HepG2 (cell line): ENCODE data around the gene EEF1AKMT3. TPM values are rescaled to one million over a fixed set of nuclear protein-coding genes. Genes with fewer than 3 reads are reported as not detected.

Experiments
- CSRNP1 ChIP-seq: sonication (generic); formaldehyde crosslinking; IDR thresholded peaks from 2 replicates; pipeline ENCODE4 v1.8.1; 2023; ENCODE audit warnings: mild to moderate bottlenecking, missing genetic modification reagents
- ETV5 ChIP-seq: IDR thresholded peaks from 2 replicates; pipeline ENCODE4 v1.6.1; 2018; ENCODE audit warnings: missing biosample characterization, missing genetic modification reagents, inconsistent platforms, borderline replicate concordance
- ETV6 ChIP-seq: sonication (generic); formaldehyde crosslinking; conservative IDR thresholded peaks from 2 replicates; pipeline ENCODE4 v1.4.0; 2020; ENCODE audit warnings: missing genetic modification reagents
- FOSL1 ChIP-seq: sonication (generic); formaldehyde crosslinking; IDR thresholded peaks from 2 replicates; pipeline ENCODE4 v1.9.0; 2021; ENCODE audit warnings: missing genetic modification reagents, borderline replicate concordance
- HIVEP1 ChIP-seq: sonication (generic); formaldehyde crosslinking; IDR thresholded peaks from 2 replicates; pipeline ENCODE4 v1.4.0; 2020; ENCODE audit warnings: mild to moderate bottlenecking, missing genetic modification reagents
- JUND ChIP-seq: sonication (generic); formaldehyde crosslinking; IDR thresholded peaks from 2 replicates; pipeline ENCODE4 v1.8.0; 2022; ENCODE audit warnings: mild to moderate bottlenecking, missing genetic modification reagents
- KDM1A ChIP-seq: IDR thresholded peaks from 2 replicates; pipeline ENCODE4 v1.6.1; 2016; ENCODE audit warnings: missing compliant biosample characterization
- KDM6A ChIP-seq: IDR thresholded peaks from 2 replicates; pipeline ENCODE4 v1.6.1; 2016; ENCODE audit warnings: low read depth
- NFIB ChIP-seq: sonication (generic); formaldehyde crosslinking; IDR thresholded peaks from 2 replicates; pipeline ENCODE4 v1.9.0; 2021; ENCODE audit warnings: missing genetic modification reagents, mild to moderate bottlenecking, borderline replicate concordance
- POLR2G ChIP-seq: fragments of 200-400 bp; formaldehyde crosslinking; IDR thresholded peaks from 2 replicates; pipeline ENCODE4 v1.6.1; 2018; ENCODE audit warnings: mild to moderate bottlenecking, low read depth, low read length, moderate library complexity
- REXO4 ChIP-seq: sonication (generic); formaldehyde crosslinking; IDR thresholded peaks from 2 replicates; pipeline ENCODE4 v1.8.0; 2022; ENCODE audit warnings: missing genetic modification reagents, mild to moderate bottlenecking, borderline replicate concordance
- YEATS4 ChIP-seq: sonication (generic); formaldehyde crosslinking; IDR thresholded peaks from 2 replicates; pipeline ENCODE4 v1.4.0; 2020; ENCODE audit warnings: missing genetic modification reagents, borderline replicate concordance
- YY1 ChIP-seq: IDR thresholded peaks from 2 replicates; pipeline ENCODE4 v1.6.1; 2011; ENCODE audit warnings: low read length, low read depth, moderate library complexity, mild to moderate bottlenecking; ENCODE audit not compliant: insufficient read depth, insufficient replicate concordance
- ZNF136 ChIP-seq: sonication (generic); formaldehyde crosslinking; IDR thresholded peaks from 2 replicates; pipeline ENCODE4 v1.8.1; 2022; ENCODE audit warnings: low read depth, mild to moderate bottlenecking, moderate library complexity, missing genetic modification reagents
- ZNF225 ChIP-seq: sonication (generic); formaldehyde crosslinking; IDR thresholded peaks from 2 replicates; pipeline ENCODE4 v1.4.0; 2020; ENCODE audit warnings: mild to moderate bottlenecking, missing genetic modification reagents
- ZNF432 ChIP-seq: sonication (generic); formaldehyde crosslinking; IDR thresholded peaks from 2 replicates; pipeline ENCODE4 v1.5.0; 2020; ENCODE audit warnings: missing genetic modification reagents, mild to moderate bottlenecking, borderline replicate concordance
- ZNF44 ChIP-seq: sonication (generic); formaldehyde crosslinking; IDR thresholded peaks from 2 replicates; pipeline ENCODE4 v1.5.1; 2020; ENCODE audit warnings: mild to moderate bottlenecking, missing genetic modification reagents
- ZNF547 ChIP-seq: sonication (generic); formaldehyde crosslinking; IDR thresholded peaks from 2 replicates; pipeline ENCODE4 v1.5.1; 2020; ENCODE audit warnings: mild to moderate bottlenecking, missing genetic modification reagents
- ZNF562 ChIP-seq: sonication (generic); formaldehyde crosslinking; IDR thresholded peaks from 2 replicates; pipeline ENCODE4 v1.8.0; 2022; ENCODE audit warnings: missing genetic modification reagents, borderline replicate concordance
- ZNF773 ChIP-seq: sonication (generic); formaldehyde crosslinking; IDR thresholded peaks from 2 replicates; pipeline ENCODE4 v1.4.0; 2020; ENCODE audit warnings: missing genetic modification reagents, borderline replicate concordance
- ZNF780A ChIP-seq: sonication (generic); formaldehyde crosslinking; IDR thresholded peaks from 2 replicates; pipeline ENCODE4 v1.8.0; 2022; ENCODE audit warnings: mild to moderate bottlenecking, missing genetic modification reagents, moderate library complexity
- polyA plus RNA-seq, 8 experiments: library from polyadenylated mRNA; depleted of rRNA in 3 of 8; stranded (reverse) in 7 of 8; unstranded in 1 of 8; fragments of >200 nt; fragmentation: Illumina TruSeq in 4 of 8; extraction: Trizol in 4 of 8; gene quantifications; 2 replicates each; pipeline versions ENCODE4 v1.2.1 to v1.2.3, GENCODE V29; 2011 to 2016; ENCODE audit warnings: low read depth in 4 of 8, missing spikeins in 1 of 8, mixed read lengths in 1 of 8; ENCODE audit not compliant: insufficient read depth in 1 of 8
- total RNA-seq, 5 experiments: library from RNA; depleted of rRNA; stranded (reverse); fragments of >200 nt; fragmentation: Illumina TruSeq; extraction: Trizol; gene quantifications; 2 replicates each; pipeline ENCODE4 v1.2.3, GENCODE V29; 2016; ENCODE audit warnings: low read depth in 1 of 5
- TF ChIP-seq, protein P1 (sequence below): sonication (generic); formaldehyde crosslinking; IDR thresholded peaks from 2 replicates; pipeline ENCODE4 v1.4.0; 2020; ENCODE audit warnings: mild to moderate bottlenecking, missing genetic modification reagents
- TF ChIP-seq, protein P2 (sequence below): sonication (generic); formaldehyde crosslinking; conservative IDR thresholded peaks from 2 replicates; pipeline ENCODE4 v1.8.1; 2023; ENCODE audit warnings: missing genetic modification reagents
- TF ChIP-seq, protein P3 (sequence below): IDR thresholded peaks from 2 replicates; pipeline ENCODE4 v1.6.1; 2016; ENCODE audit warnings: missing biosample characterization, missing genetic modification reagents, low read depth

The EEF1AKMT3 gene
- total and polyA plus RNA-seq, 2 of the 13 experiments (the other 11 are each of a cell fraction or from before 2014, with no cell fraction given) = 4.7 to 11.4 TPM

DNA sequence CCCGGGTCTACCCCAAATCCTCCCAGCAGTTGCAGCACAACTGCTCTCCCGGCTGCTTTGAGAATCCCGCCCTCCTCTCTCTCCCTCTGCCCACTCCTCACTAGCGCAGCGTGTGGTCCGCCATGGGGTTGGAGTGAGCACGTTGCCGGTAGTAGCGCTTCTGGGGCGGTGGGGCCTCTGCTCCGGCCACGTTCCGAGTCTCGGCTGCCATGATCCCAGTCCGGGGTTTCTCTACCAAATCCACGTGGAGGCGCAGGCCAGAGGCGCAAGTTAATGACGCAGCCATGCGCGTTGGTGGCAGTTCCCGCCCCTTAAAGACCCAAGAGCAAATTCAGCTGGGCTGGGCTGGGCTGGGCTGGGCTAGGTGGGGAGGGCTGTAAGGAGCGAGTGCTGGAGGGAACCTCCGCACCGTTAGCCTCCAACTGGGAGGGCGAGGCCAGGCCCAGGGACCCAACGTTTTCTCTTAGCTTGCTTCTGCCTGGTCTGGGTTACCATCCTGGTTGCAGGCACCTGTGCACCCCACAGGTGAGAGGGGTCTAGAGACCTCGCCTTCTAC, 463 bp upstream of the EEF1AKMT3 start, which contains the start of gene METTL1 (continued):
- TF ChIP-seq, protein P1, sequence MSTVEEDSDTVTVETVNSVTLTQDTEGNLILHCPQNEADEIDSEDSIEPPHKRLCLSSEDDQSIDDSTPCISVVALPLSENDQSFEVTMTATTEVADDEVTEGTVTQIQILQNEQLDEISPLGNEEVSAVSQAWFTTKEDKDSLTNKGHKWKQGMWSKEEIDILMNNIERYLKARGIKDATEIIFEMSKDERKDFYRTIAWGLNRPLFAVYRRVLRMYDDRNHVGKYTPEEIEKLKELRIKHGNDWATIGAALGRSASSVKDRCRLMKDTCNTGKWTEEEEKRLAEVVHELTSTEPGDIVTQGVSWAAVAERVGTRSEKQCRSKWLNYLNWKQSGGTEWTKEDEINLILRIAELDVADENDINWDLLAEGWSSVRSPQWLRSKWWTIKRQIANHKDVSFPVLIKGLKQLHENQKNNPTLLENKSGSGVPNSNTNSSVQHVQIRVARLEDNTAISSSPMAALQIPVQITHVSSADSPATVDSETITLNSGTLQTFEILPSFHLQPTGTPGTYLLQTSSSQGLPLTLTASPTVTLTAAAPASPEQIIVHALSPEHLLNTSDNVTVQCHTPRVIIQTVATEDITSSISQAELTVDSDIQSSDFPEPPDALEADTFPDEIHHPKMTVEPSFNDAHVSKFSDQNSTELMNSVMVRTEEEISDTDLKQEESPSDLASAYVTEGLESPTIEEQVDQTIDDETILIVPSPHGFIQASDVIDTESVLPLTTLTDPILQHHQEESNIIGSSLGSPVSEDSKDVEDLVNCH (CRISPR knock-in tag) = no peak; the same call in 1 of the 2 replicates
- TF ChIP-seq YEATS4 (peak; percentile 98), ZNF225 (CRISPR knock-in tag) (no peak), ZNF136 (CRISPR knock-in tag) (peak; percentile 71; the same call in 1 of the 2 replicates), ZNF44 (CRISPR knock-in tag) (0 out of 2 replicates have a peak, but pooled peaks have one; percentile 62), POLR2G (peak; percentile 93), JUND (CRISPR knock-in tag) (peak; percentile 84), ETV6 (CRISPR knock-in tag) (no peak; the same call in 1 of the 2 replicates), KDM1A (CRISPR knock-in tag) (no peak), HIVEP1 (peak; percentile 99), ZNF432 (CRISPR knock-in tag) (no peak), NFIB (peak; percentile 74; the same call in 1 of the 2 replicates), ETV5 (CRISPR knock-in tag) (peak; percentile 24; the same call in 1 of the 2 replicates), CSRNP1 (CRISPR knock-in tag) (peak; percentile 66; the same call in 1 of the 2 replicates), ZNF562 (no peak), ZNF773 (CRISPR knock-in tag) (no peak), KDM6A (CRISPR knock-in tag) (no peak), REXO4 (CRISPR knock-in tag) (no peak), FOSL1 (CRISPR knock-in tag) (no peak), YY1 (peak; percentile 93), ZNF547 (CRISPR knock-in tag) (peak; percentile 55), ZNF780A (CRISPR knock-in tag) (peak; percentile 65; the same call in 1 of the 2 replicates)
- TF ChIP-seq, protein P2, sequence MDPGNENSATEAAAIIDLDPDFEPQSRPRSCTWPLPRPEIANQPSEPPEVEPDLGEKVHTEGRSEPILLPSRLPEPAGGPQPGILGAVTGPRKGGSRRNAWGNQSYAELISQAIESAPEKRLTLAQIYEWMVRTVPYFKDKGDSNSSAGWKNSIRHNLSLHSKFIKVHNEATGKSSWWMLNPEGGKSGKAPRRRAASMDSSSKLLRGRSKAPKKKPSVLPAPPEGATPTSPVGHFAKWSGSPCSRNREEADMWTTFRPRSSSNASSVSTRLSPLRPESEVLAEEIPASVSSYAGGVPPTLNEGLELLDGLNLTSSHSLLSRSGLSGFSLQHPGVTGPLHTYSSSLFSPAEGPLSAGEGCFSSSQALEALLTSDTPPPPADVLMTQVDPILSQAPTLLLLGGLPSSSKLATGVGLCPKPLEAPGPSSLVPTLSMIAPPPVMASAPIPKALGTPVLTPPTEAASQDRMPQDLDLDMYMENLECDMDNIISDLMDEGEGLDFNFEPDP (CRISPR knock-in tag) = peak; percentile 98; the same call in 1 of the 2 replicates
- TF ChIP-seq, protein P3, sequence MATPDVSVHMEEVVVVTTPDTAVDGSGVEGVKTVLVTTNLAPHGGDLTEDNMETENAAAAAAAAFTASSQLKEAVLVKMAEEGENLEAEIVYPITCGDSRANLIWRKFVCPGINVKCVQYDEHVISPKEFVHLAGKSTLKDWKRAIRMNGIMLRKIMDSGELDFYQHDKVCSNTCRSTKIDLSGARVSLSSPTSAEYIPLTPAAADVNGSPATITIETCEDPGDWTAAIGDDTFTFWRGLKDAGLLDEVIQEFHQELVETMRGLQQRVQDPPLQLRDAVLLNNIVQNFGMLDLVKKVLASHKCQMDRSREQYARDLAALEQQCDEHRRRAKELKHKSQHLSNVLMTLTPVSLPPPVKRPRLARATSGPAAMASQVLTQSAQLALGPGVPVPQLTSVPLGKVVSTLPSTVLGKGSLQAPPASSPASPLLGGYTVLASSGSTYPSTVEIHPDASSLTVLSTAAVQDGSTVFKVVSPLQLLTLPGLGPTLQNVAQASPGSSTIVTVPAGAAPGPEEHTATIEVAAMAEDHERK (CRISPR knock-in tag) = 0 out of 2 replicates have a peak, but pooled peaks have one; percentile 14
